ENCODE data around the gene DPY19L3.

DPY19L3 gene

DNA sequence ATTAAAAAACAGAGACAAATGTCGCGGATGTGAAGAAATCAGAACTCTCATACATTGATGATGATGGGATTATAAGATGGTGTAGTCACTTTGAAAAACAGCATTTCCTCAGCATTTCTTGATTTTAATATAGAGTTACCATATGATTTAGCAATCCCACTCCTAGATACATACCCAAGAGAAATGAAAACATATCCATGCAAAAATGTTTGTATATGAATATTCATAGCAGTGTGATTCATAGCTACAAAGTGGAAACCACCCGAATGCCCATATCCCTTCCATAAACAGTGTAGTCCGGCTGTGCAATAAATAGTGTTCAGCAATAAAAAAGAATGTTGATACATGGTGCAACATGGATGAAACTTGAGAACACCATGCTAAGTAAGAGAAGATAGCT lies 44.6 kb downstream of the DPY19L3 start:
- CTCF ChIA-PET = interaction anchor here (1.0 kb wide), 1 partner anchor 11 kb away, joined by 3 read pairs; no protein-coding TSS in a partner anchor
- TF ChIP-seq CTCF (IDR thresholded peaks at IDR 0.05; ENCODE audit: control extremely low read depth, extremely low read depth, low read depth, missing control alignments) = no peak
- no peak for DNase-seq (ENCODE audit: extremely low spot score)
- POLR2A ChIA-PET = no interaction called here

DNA sequence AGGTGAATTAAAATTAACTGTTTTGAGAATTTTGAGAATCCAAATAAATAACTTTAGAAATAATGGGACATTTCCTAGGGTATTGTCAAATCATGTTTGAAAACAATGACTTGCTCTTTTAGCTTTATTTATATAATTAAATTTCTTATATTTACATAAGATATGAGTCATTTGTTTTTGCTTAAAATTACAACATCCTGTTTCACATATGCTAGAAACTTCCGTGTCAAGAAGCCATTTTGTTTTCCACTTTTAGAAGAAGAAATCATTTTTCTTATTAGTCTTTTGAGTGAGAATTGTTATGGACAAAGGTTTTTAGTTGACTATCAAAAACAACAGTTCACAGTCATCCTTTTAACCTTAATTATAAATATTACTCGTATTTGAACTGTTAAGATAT lies 48.2 kb downstream of the DPY19L3 start:
- no peak for TF ChIP-seq CTCF (IDR thresholded peaks at IDR 0.05; ENCODE audit: control extremely low read depth, extremely low read depth, low read depth, missing control alignments)
- POLR2A ChIA-PET = no interaction called here
- CTCF ChIA-PET = no interaction called here
- DNase-seq (ENCODE audit: extremely low spot score) = no peak

- TF ChIP-seq CTCF (IDR thresholded peaks at IDR 0.05; ENCODE audit: control extremely low read depth, extremely low read depth, low read depth, missing control alignments) = no peak
- ChIA-PET POLR2A (no interaction called here), CTCF (no interaction called here)
- DNase-seq (ENCODE audit: extremely low spot score) = no peak
Measured at GRCh38 chr19:32456406-32456805, 50.8 kb downstream of the DPY19L3 start.

- ChIA-PET CTCF (no interaction called here), POLR2A (no interaction called here)
Measured at GRCh38 chr19:32457571-32458158, 52.1 kb downstream of the DPY19L3 start.

GRCh38 chr19:32458500-32459123 lies 53.0 kb downstream of the DPY19L3 start:
- ChIA-PET CTCF (no interaction called here), POLR2A (no interaction called here)
- TF ChIP-seq CTCF (IDR thresholded peaks at IDR 0.05; ENCODE audit: control extremely low read depth, extremely low read depth, low read depth, missing control alignments) = no peak
- DNase-seq (ENCODE audit: extremely low spot score) = peak; percentile 44

More at GRCh38 chr19:32457571-32458158, 52.1 kb downstream of the DPY19L3 start:
- DNase-seq (ENCODE audit: extremely low spot score) = no peak
- TF ChIP-seq CTCF (IDR thresholded peaks at IDR 0.05; ENCODE audit: control extremely low read depth, extremely low read depth, low read depth, missing control alignments) = no peak

DNA sequence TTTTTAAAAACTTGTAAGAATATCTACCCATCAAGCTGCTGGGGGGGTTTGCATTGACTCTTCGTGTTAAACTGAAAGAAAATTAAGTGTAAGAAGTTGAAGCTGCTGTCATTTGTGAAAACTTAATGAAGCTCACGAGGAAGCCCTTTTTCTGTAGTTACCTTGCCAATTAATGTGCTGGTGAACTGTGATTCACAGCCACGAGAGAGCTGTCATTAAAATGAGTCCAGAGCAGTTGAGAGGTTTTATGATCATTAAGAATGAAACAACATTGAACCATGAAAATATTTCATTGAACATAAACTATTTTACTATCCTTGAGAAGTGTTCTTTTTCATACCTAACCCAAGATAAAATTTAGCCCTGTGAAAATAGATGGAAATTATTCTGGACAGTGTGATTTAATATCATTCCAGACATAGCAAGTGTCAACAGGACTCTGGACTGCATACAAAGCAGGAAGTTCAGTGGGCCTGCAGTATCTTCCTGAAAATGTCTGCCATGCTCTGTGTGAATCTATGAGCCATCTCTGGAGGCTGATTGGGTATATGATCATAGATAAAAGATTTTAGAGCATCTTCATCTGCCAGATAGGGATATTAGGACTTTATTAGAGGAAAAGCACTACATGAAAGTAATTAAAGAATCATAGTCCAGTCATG lies 53.8 kb downstream of the DPY19L3 start:
- TF ChIP-seq CTCF (IDR thresholded peaks at IDR 0.05; ENCODE audit: control extremely low read depth, extremely low read depth, low read depth, missing control alignments) = no peak
- ChIA-PET POLR2A (no interaction called here), CTCF (no interaction called here)
- DNase-seq (ENCODE audit: extremely low spot score) = no peak
